Stomach (tissue), 9 donors: Measurements from ENCODE around the gene FERMT3. TPM values are rescaled to one million over a fixed set of nuclear protein-coding genes. Genes with fewer than 3 reads are reported as not detected.

Experiments used
- DNase-seq, 2 donors: peaks; one replicate each; pipeline versions ENCODE4 v3.0.0 to v3.0.0-alpha.2; 2013 to 2019
- H3K27ac ChIP-seq, 5 donors: fragments of 200-600 bp in 4 of 5; sonication (generic) in 4 of 5; one replicate each; pipeline ENCODE4 v1.5.1; 2013 to 2019; ENCODE audit warnings: mild to moderate bottlenecking in 1 of 5, moderate library complexity in 1 of 5
- H3K27me3 ChIP-seq, 3 donors: fragments of 200-600 bp; sonication (generic); one replicate each; pipeline ENCODE4 v1.5.1; 2017 to 2019; ENCODE audit warnings: mixed run types in 1 of 3
- H3K36me3 ChIP-seq, 4 donors: fragments of 200-600 bp; sonication (generic); 1 replicate in 3 of 4; 2 replicates in 1 of 4; pipeline ENCODE4 v1.5.1; 2016 to 2019
- H3K4me1 ChIP-seq, 4 donors: fragments of 200-600 bp; sonication (generic); one replicate each; pipeline ENCODE4 v1.5.1; 2016 to 2019
- H3K4me3 ChIP-seq, 4 donors: fragments of 200-600 bp; sonication (generic) in 3 of 4; one replicate each; pipeline ENCODE4 v1.5.1; 2016 to 2019; ENCODE audit warnings: mild to moderate bottlenecking in 1 of 4
- H3K9me3 ChIP-seq, 4 donors: fragments of 200-600 bp; sonication (generic); one replicate each; pipeline ENCODE4 v1.5.1; 2016 to 2019
- CTCF ChIP-seq, 7 experiments: fragments of 450-650 bp in 4 of 7; fragments of 200-600 bp in 3 of 7; sonication (generic) in 3 of 7; IDR thresholded peaks; one replicate each; pipeline ENCODE4 v1.5.1; 2016 to 2019; ENCODE audit warnings: antibody characterized with exemption in 7 of 7, control low read depth in 2 of 7, mild to moderate bottlenecking in 1 of 7
- EP300 ChIP-seq: sonication (generic); formaldehyde crosslinking; IDR thresholded peaks from one replicate; pipeline ENCODE4 v1.6.1; 2017; ENCODE audit warnings: antibody characterized with exemption
- POLR2A ChIP-seq, 4 donors: fragments of 450-650 bp; IDR thresholded peaks; one replicate each; pipeline ENCODE4 v1.6.1; 2016; ENCODE audit warnings: antibody characterized with exemption in 4 of 4, control low read depth in 2 of 4, mild to moderate bottlenecking in 1 of 4, moderate library complexity in 1 of 4
- POLR2AphosphoS5 ChIP-seq, 3 donors: sonication (generic); formaldehyde crosslinking; IDR thresholded peaks; one replicate each; pipeline ENCODE4 v1.6.1; 2016; ENCODE audit warnings: antibody characterized with exemption in 3 of 3
- WGBS, 5 donors: extraction: QIAGEN DNeasy Blood & Tissue Kit in 3 of 5; methylation state at CpG; one replicate each; pipeline versions ENCODE4 v1.1.5 to v1.1.7; 2013 to 2018; 5-methylcytosine and 5-hydroxymethylcytosine counted together
- intact Hi-C: fragments of 100-400 bp; cut with DNase I; formaldehyde crosslinking; loops from one replicate; pipeline ENCODE4 v1.15.1; 2023; ENCODE audit warnings: low total_unique reads
- polyA plus RNA-seq, 3 donors: library from polyadenylated mRNA; stranded (reverse); fragments of 200-250 nt; gene quantifications; one replicate each; pipeline ENCODE4 v1.2.3, GENCODE V29; 2013
- total RNA-seq, 5 donors: library from RNA; depleted of rRNA; stranded (reverse); fragments of >200 nt; gene quantifications; one replicate each; pipeline versions ENCODE4 v1.1.0 to v1.2.3, GENCODE V29; 2014 to 2016
- donor health status: healthy with polysubstance abuse.
- donor health status: Bipolar disorder and iron deficiency.
- donor health status: healthy.

Gene FERMT3
- total and polyA plus RNA-seq, 8 donors: 11.9 to 31.9 (median 18.7) TPM

GRCh38 chr11:64224151-64224890 lies 17.8 kb downstream of the FERMT3 start:
- TF ChIP-seq POLR2A (IDR thresholded peaks at IDR 0.05) (no peak), EP300 (no peak), CTCF (IDR thresholded peaks at IDR 0.05) (no peak), POLR2AphosphoS5 (IDR thresholded peaks at IDR 0.05) (no peak)
- Histone ChIP-seq H3K27ac (no peak overlapping the region), H3K4me3 (no peak overlapping the region), H3K9me3 (no peaks in the 10 kb centered on the region), H3K36me3 (peaks cover 15 to 47% (median 44%) of the 10 kb centered on the region in 4 donors), H3K4me1 (peaks cover 26 to 53% (median 44%) of the 10 kb centered on the region in 4 donors), H3K27me3 (no peaks in the 10 kb centered on the region)
- intact Hi-C loops: no loop called here
- 89 to 94% (median 93%) methylated on average over 10 to 17 of the region's 17 CpGs for WGBS, 5 donors
- no peak for DNase-seq

GRCh38 chr11:64224891-64225607 lies 18.5 kb downstream of the FERMT3 start:
- H3K4me3 ChIP-seq: peak overlapping the region; percentile 70 to 90 (median 74)
- H3K27ac ChIP-seq: peak overlapping the region; percentile 94 to 97 (median 96)
- no peaks in the 10 kb centered on the region for H3K9me3 ChIP-seq
- H3K27me3 ChIP-seq: no peaks in the 10 kb centered on the region
- intact Hi-C loops: no loop called here
- no peak for DNase-seq
- 45 to 57% (median 52%) methylated on average over 20 to 22 of the region's 22 CpGs for WGBS, 5 donors
- no peak for TF ChIP-seq POLR2A (IDR thresholded peaks at IDR 0.05)
- no peak for TF ChIP-seq EP300
- no peak for TF ChIP-seq POLR2AphosphoS5 (IDR thresholded peaks at IDR 0.05)
- TF ChIP-seq CTCF (IDR thresholded peaks at IDR 0.05): no peak
- H3K4me1 ChIP-seq: peaks cover 32 to 60% (median 51%) of the 10 kb centered on the region in 4 donors
- peaks cover 15 to 40% (median 37%) of the 10 kb centered on the region in 4 donors for H3K36me3 ChIP-seq

GRCh38 chr11:64225608-64226506 lies 19.3 kb downstream of the FERMT3 start, which contains the start of the genes NUDT22 and TRPT1:
NUDT22 (plus strand) TSS chr11:64226274; CDS start chr11:64226653, 379 bp downstream.
TRPT1 (minus strand) TSS chr11:64226186; CDS start chr11:64225860, 326 bp downstream.
- H3K27ac ChIP-seq: peak within 1 kb of the TSS; percentile 94 to 97 (median 96)
- no peaks in the 10 kb centered on the region for H3K9me3 ChIP-seq
- H3K27me3 ChIP-seq: no peaks in the 10 kb centered on the region
- 0 to 1% (median 0%) methylated on average over 10 to 54 of the region's 54 CpGs for WGBS, 5 donors
- H3K36me3 ChIP-seq: peaks cover 10 to 32% (median 29%) of the 10 kb centered on the region in 4 donors
- intact Hi-C loops: no loop called here
- TF ChIP-seq CTCF (IDR thresholded peaks at IDR 0.05): no peak
- TF ChIP-seq POLR2AphosphoS5 (IDR thresholded peaks at IDR 0.05): peak; percentile 56 to 98 (median 87)
- TF ChIP-seq EP300: no peak
- TF ChIP-seq POLR2A (IDR thresholded peaks at IDR 0.05): peak in 1 of 4 donors; percentile 52
- peaks cover 33 to 61% (median 53%) of the 10 kb centered on the region in 4 donors for H3K4me1 ChIP-seq
- peak within 1 kb of the TSS; percentile 70 to 90 (median 74) for H3K4me3 ChIP-seq
- peak; percentile 95 to 96 for DNase-seq
